Measurements from ENCODE around the gene CDC42EP4.
A peak's percentile ranks its signal among the peaks of the same experiment; 100 is the strongest.
"Not testable (repeated sequence)": the region's sequence is repeated elsewhere in the genome, so short reads cannot be mapped to it uniquely, and the experiment has no call there.

Gene CDC42EP4

GRCh38 chr17:73335591-73336407 is 24.0 kb upstream of the CDC42EP4 start:
- Mint-ChIP-seq H3K4me3 (no peak overlapping the region), H3K9me3 (no peaks in the 10 kb centered on the region), H3K27me3 (no peaks in the 10 kb centered on the region)

GRCh38 chr17:73334771-73335513 is 23.1 kb upstream of the CDC42EP4 start:
- Mint-ChIP-seq H3K9me3 (no peaks in the 10 kb centered on the region), H3K27ac (no peak overlapping the region), H3K4me3 (no peak overlapping the region), H3K27me3 (no peaks in the 10 kb centered on the region), H3K4me1 (peaks cover 5% of the 10 kb centered on the region), H3K36me3 (peaks cover 5% of the 10 kb centered on the region)
- peak; percentile 32 for ATAC-seq

More at GRCh38 chr17:73335591-73336407, 24.0 kb upstream of the CDC42EP4 start:
- ATAC-seq, result peak; percentile 21
- peaks cover 5% of the 10 kb centered on the region for H3K36me3 Mint-ChIP-seq
- peaks cover 5% of the 10 kb centered on the region for H3K4me1 Mint-ChIP-seq
- no peak overlapping the region for H3K27ac Mint-ChIP-seq

GRCh38 chr17:73333445-73333844 is 21.6 kb upstream of the CDC42EP4 start:
- H3K9me3 Mint-ChIP-seq, H3K27ac Mint-ChIP-seq, H3K36me3 Mint-ChIP-seq, H3K4me3 Mint-ChIP-seq, H3K4me1 Mint-ChIP-seq, ATAC-seq: not testable (repeated sequence)
- peaks cover 12% of the 10 kb centered on the region for H3K27me3 Mint-ChIP-seq

DNA sequence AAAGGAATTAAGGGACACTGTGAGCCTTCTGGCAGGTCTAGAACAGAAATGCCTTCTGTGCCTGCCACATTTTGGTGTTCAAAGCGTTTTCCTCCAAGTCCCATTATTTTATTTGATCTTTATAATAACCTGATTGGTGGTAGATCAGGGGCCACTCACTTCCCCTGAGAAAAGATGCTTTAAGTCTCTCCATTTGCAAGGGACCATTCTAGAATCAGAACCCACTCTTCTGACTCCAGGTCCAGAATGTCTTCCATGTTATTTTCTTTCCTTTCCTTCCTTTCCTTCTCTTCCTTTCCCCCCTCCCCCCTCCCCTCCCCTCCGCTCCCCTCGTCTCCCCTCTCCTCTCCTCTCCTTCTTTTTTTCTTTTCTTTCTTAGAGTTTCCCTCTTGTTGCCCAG is 19.3 kb upstream of the CDC42EP4 start:
- peaks cover 29% of the 10 kb centered on the region for H3K27me3 Mint-ChIP-seq
- H3K4me3 Mint-ChIP-seq, result no peak overlapping the region
- H3K36me3 Mint-ChIP-seq, result no peaks in the 10 kb centered on the region
- H3K4me1 Mint-ChIP-seq, result peaks cover 5% of the 10 kb centered on the region
- H3K27ac Mint-ChIP-seq, result no peak overlapping the region
- no peak for ATAC-seq
- H3K9me3 Mint-ChIP-seq, result no peaks in the 10 kb centered on the region

GRCh38 chr17:73327676-73328075 is 15.9 kb upstream of the CDC42EP4 start:
- no peaks in the 10 kb centered on the region for H3K9me3 Mint-ChIP-seq
- H3K4me1 Mint-ChIP-seq, result no peaks in the 10 kb centered on the region
- H3K36me3 Mint-ChIP-seq, result no peaks in the 10 kb centered on the region
- H3K4me3 Mint-ChIP-seq, result no peak overlapping the region
- peaks cover 56% of the 10 kb centered on the region for H3K27me3 Mint-ChIP-seq
- no peak for ATAC-seq
- H3K27ac Mint-ChIP-seq, result no peak overlapping the region

DNA sequence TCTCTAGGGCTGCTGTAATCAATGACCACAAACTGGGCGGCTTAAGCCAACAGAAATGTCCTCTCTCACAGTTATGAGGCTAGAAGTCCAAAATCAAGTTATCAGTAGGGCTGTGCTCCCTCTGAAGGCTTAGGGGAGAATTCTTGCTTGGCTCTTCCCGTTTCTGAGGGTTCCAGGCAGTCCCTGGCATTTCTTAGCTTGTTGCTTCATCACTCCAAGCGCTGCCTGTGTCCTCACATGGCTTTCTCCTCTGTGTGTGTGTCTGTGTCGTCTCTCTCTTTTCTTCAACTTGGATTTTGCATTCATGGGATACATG is 13.7 kb upstream of the CDC42EP4 start:
- H3K4me1 Mint-ChIP-seq, result no peaks in the 10 kb centered on the region
- H3K9me3 Mint-ChIP-seq, result no peaks in the 10 kb centered on the region
- peaks cover 56% of the 10 kb centered on the region for H3K27me3 Mint-ChIP-seq
- H3K4me3 Mint-ChIP-seq, result no peak overlapping the region
- H3K36me3 Mint-ChIP-seq, result no peaks in the 10 kb centered on the region
- no peak overlapping the region for H3K27ac Mint-ChIP-seq
- no peak for ATAC-seq

GRCh38 chr17:73324711-73325526 is 13.1 kb upstream of the CDC42EP4 start:
- no peak for ATAC-seq
- Mint-ChIP-seq H3K4me1 (no peaks in the 10 kb centered on the region), H3K27ac (no peak overlapping the region), H3K27me3 (peaks cover 56% of the 10 kb centered on the region), H3K9me3 (no peaks in the 10 kb centered on the region), H3K4me3 (no peak overlapping the region), H3K36me3 (no peaks in the 10 kb centered on the region)

DNA sequence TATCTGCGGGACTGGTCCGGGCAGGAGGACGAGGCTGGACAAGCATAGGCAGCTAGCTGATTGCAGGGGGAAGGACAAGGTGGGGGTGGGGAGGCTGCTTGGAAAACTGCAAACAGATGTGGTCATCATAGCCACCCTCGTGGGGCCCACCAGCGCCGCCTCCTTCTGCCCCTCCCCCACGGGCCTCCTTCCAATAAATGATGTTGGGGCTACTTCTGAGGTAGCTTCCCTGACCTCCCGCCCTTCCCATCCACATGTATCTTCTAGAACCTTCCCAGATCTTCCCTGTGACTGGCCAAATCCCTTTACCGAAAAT is 12.3 kb upstream of the CDC42EP4 start:
- no peak for ATAC-seq
- no peaks in the 10 kb centered on the region for H3K36me3 Mint-ChIP-seq
- no peak overlapping the region for H3K4me3 Mint-ChIP-seq
- H3K4me1 Mint-ChIP-seq, result no peaks in the 10 kb centered on the region
- peaks cover 51% of the 10 kb centered on the region for H3K27me3 Mint-ChIP-seq
- no peaks in the 10 kb centered on the region for H3K9me3 Mint-ChIP-seq
- H3K27ac Mint-ChIP-seq, result no peak overlapping the region

- H3K27ac Mint-ChIP-seq, result no peak overlapping the region
- H3K36me3 Mint-ChIP-seq, result no peaks in the 10 kb centered on the region
- peaks cover 46% of the 10 kb centered on the region for H3K27me3 Mint-ChIP-seq
- H3K4me3 Mint-ChIP-seq, result no peak overlapping the region
- ATAC-seq, result peak; percentile 41
- H3K4me1 Mint-ChIP-seq, result no peaks in the 10 kb centered on the region
- H3K9me3 Mint-ChIP-seq, result no peaks in the 10 kb centered on the region
Measured at GRCh38 chr17:73323409-73324159, 11.8 kb upstream of the CDC42EP4 start.

DNA sequence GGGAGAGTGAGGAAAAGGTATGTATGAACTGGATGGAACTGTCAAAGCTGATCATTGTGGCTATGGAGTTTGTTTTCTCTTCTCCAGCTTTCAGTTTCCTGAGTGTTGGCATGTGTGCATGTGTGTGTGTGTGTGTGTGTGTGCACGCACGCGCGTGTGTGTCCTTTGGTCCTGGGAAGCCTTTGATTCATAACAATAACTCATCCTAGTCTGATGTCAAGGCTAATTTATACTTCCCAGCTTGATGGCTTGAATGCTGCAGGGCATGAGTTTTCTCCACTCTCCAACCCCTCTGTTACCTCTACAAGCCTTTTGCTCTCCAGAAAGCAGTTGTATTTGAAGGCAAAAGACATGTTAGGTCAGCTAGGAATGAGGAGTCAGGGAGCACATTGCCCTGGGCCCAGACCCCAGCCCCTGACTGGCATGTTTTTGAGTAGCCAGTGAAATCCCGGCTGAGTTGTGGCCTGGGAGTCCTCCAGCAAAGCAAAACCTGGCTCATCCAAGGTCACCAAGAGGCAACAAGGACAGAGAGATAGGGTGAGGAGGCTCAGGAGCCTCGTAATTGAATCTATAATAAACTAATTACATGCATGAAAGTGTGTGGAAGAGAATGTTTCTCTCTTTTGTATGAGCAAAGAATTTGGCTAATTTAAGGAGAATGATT is 8.9 kb upstream of the CDC42EP4 start:
- Mint-ChIP-seq H3K4me1 (peaks cover 23% of the 10 kb centered on the region), H3K36me3 (no peaks in the 10 kb centered on the region), H3K9me3 (no peaks in the 10 kb centered on the region), H3K27me3 (peaks cover 24% of the 10 kb centered on the region), H3K27ac (no peak overlapping the region), H3K4me3 (no peak overlapping the region)
- ATAC-seq, result no peak

DNA sequence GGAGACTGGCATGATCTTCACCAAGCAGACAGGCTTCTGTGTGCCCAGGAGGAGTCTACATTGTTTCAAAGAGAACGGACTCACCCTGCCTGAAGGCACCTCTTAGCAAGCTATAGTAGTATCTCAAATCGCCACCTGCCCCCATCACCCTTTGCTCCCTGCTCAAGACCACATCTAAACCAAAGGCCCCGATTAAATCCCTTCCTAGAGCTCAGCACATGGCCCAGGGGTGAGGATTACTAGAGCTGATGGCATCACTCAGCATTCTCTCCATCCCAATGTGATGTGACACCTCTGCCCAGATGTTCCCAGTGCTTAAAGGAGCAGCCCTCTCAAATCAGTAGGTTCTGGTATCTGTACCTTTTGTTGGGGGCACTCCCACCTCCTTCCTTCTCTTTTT is 8.0 kb upstream of the CDC42EP4 start:
- Mint-ChIP-seq H3K9me3 (no peaks in the 10 kb centered on the region), H3K27ac (no peak overlapping the region), H3K27me3 (peaks cover 14% of the 10 kb centered on the region), H3K4me1 (peaks cover 28% of the 10 kb centered on the region), H3K36me3 (no peaks in the 10 kb centered on the region), H3K4me3 (no peak overlapping the region)
- ATAC-seq, result no peak

DNA sequence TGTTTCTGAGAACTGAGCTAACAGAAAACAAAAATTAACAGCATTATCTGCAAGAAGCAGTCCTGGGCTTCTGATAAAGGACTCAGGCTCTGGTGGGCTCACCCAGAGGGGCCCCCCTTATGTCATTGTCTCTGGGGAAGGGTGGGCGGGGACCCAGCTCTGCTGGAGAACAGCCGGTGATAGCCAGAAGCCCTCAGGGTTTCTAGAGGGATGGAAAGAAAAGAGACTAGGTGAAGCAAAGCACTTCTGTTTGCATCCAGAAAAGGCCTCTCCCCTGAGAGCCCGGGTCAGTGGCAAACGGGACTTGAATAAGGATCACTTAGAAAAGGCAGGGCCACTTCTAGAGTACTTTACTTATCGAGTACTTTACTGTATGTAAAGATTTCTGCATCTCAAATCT is 7.0 kb upstream of the CDC42EP4 start:
- no peaks in the 10 kb centered on the region for H3K9me3 Mint-ChIP-seq
- no peak overlapping the region for H3K4me3 Mint-ChIP-seq
- H3K4me1 Mint-ChIP-seq, result peaks cover 28% of the 10 kb centered on the region
- no peak for ATAC-seq
- H3K27ac Mint-ChIP-seq, result no peak overlapping the region
- H3K36me3 Mint-ChIP-seq, result no peaks in the 10 kb centered on the region
- H3K27me3 Mint-ChIP-seq, result peaks cover 5% of the 10 kb centered on the region

DNA sequence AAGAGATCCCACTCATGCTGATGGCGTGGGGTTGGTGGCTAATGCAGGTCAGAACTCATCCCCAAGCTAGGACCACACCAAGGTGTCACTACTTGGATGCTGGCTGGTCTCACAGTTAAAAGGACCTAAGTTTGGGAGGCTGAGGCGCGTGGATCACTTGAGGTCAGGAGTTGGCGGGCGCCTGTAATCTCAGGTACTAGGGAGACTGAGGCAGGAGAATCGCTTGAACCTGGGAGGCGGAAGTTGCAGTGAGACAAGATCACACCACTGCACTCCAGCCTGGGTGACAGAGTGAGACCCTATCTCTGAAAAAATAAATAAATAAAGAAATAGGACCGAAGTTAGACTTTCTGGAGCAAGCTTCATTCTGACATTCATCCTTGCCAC is 6.6 kb upstream of the CDC42EP4 start:
- peaks cover under 1% of the 10 kb centered on the region for H3K27me3 Mint-ChIP-seq
- ATAC-seq, result no peak
- no peak overlapping the region for H3K4me3 Mint-ChIP-seq
- peaks cover 28% of the 10 kb centered on the region for H3K4me1 Mint-ChIP-seq
- H3K9me3 Mint-ChIP-seq, result no peaks in the 10 kb centered on the region
- no peaks in the 10 kb centered on the region for H3K36me3 Mint-ChIP-seq
- H3K27ac Mint-ChIP-seq, result no peak overlapping the region

DNA sequence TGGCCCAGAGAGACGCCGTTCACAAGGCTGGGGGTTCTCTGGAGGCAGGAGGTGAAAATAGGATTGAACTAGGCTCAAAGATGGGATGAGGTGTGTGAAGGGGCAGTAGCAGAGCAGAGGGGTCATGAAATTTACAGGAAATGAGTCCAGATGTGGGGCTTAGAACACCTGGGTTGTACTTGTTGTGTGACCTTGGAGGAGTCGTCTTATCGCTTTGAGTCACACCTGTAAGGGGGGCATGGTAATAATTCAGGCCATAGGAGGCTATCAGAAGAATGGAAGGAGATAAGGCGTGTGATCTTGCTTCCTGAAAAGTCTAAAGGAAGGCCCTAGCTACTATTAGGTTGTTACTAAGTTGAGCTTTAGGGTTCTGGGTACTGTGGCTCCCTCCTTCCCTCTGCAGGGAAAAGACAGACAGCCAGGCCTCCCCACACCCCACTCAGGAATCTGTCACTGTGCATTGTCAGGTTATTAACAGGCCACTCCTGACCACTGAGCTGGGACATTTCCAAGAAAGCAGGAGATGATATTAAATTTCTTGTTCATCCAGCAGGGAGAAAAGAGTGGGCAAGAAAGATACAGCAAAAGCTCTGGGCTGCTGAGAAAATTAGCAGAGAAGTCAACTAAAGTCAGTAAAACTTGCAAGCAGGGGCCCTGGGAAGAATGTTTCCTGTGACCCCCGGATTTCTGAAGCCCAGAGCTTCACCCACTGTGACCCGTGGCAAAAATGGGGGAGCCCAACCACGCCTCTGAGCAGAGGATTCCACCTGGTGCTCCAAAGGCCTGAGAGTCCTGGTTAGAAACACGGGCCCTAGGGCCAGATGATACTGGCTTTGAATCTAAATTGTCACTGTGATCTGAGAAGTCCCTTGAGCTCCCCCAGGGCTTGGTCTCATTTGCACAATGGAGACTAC is 6.0 kb upstream of the CDC42EP4 start:
- peak overlapping the region; percentile 28 for H3K27ac Mint-ChIP-seq
- peak overlapping the region; percentile 16 for H3K4me3 Mint-ChIP-seq
- no peaks in the 10 kb centered on the region for H3K9me3 Mint-ChIP-seq
- no peaks in the 10 kb centered on the region for H3K36me3 Mint-ChIP-seq
- peak; percentile 29 for ATAC-seq
- no peaks in the 10 kb centered on the region for H3K27me3 Mint-ChIP-seq
- peaks cover 28% of the 10 kb centered on the region for H3K4me1 Mint-ChIP-seq

Measured in stimulated activated memory B cell treated with anti-CD40 and anti-IgM and Interleukin-4, amounts not matched to agents 10 μg/mL and 1 μg/mL and 100 μg/mL, for 72 hours (primary cell).